ENCODE results near the gene CARMIL1. TPM values are rescaled to one million over a fixed set of nuclear protein-coding genes. Genes with fewer than 3 reads are reported as not detected.
A peak's percentile ranks its signal among the peaks of the same experiment; 100 is the strongest.

CARMIL1 gene
- total RNA-seq, 1 donor = 38.7 TPM

DNA sequence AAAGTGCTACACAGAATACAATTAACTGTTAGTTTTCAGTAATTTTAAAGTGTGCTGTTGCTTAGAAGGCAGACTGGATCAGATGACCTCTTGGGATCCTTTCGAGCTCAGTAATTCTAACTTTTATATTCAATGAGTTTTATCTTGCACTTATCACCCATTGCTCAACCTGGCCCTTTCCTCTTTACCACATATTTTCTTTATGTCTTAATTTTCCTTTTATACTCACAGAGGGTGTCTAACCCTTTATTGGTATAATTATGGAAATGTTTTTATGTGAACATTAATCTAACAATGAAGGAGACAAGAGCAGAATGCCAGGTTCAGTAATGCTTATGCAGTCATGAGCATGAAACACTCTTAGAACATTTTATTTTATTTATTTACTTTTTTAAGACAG lies 39.7 kb upstream of the CARMIL1 start:
- TF ChIP-seq, protein P1, sequence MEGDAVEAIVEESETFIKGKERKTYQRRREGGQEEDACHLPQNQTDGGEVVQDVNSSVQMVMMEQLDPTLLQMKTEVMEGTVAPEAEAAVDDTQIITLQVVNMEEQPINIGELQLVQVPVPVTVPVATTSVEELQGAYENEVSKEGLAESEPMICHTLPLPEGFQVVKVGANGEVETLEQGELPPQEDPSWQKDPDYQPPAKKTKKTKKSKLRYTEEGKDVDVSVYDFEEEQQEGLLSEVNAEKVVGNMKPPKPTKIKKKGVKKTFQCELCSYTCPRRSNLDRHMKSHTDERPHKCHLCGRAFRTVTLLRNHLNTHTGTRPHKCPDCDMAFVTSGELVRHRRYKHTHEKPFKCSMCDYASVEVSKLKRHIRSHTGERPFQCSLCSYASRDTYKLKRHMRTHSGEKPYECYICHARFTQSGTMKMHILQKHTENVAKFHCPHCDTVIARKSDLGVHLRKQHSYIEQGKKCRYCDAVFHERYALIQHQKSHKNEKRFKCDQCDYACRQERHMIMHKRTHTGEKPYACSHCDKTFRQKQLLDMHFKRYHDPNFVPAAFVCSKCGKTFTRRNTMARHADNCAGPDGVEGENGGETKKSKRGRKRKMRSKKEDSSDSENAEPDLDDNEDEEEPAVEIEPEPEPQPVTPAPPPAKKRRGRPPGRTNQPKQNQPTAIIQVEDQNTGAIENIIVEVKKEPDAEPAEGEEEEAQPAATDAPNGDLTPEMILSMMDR (IDR thresholded peaks at IDR 0.05; ENCODE audit: insufficient read depth, low read length) = no peak
- no peak overlapping the region for H3K4me3 ChIP-seq (ENCODE audit: low read depth, low read length)
- DNase-seq (ENCODE audit: low read depth) = peak; percentile 59

DNA sequence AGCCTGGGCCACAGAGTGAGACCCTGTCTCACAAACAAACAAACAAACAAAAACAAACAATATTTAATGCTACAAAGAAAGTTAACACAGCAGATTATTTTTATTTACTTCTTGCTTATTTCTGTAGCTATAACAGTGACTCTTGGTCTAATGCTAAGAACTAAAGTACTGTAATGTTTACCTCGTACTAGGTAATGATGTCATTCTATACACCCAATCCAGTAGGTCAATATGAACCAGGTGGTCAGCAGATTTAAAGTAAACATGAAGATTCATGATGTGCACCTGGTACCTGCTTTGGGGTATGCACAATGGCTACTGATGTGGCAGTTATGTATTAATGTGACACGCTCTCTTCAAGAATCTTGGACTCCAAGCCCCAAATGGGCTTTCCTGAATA lies 36.6 kb upstream of the CARMIL1 start:
- TF ChIP-seq, protein P1 (IDR thresholded peaks at IDR 0.05; ENCODE audit: insufficient read depth, low read length) = no peak
- DNase-seq (ENCODE audit: low read depth) = no peak
- no peak overlapping the region for H3K4me3 ChIP-seq (ENCODE audit: low read depth, low read length)

DNA sequence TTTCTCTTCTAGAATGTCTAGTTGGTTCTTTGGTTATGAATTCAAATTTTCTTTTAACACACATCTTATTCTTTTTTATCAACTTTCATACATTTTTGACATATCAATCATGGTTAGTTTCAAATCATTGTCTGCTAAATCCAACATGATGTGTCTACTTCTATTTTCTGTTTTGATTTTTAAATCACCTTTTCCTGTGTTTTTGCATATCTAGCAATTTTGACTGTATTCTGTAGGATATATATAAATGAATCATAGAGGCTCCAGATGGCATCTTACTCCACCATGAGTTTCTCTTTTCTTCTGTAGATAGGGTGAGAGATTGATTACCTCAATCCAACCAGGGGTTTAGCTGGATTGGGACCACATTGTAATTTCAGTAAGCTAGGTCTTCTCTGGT lies 34.3 kb upstream of the CARMIL1 start:
- no peak for DNase-seq (ENCODE audit: low read depth)
- TF ChIP-seq, protein P1 (IDR thresholded peaks at IDR 0.05; ENCODE audit: insufficient read depth, low read length) = no peak
- no peak overlapping the region for H3K4me3 ChIP-seq (ENCODE audit: low read depth, low read length)

DNA sequence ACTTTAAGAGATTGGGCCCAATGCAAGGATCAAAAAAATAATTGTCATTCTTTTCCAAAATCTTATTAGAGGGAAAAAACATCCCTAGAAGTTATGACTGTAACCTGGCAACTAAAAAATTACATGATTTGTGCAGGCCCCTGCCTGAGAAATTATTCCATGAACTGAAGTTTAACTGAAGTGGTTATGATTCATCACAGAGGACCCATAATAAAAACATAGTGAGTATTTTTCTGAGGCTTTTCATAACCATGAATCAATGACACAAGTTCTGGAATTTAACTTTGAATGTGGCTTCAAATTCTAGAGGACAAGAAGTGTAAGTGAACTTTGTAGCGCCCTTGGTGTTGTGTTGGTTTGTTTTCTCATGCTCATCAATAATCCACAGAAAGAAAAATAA lies 31.1 kb upstream of the CARMIL1 start:
- TF ChIP-seq, protein P1 (IDR thresholded peaks at IDR 0.05; ENCODE audit: insufficient read depth, low read length) = no peak
- peak; percentile 52 for DNase-seq (ENCODE audit: low read depth)
- H3K4me3 ChIP-seq (ENCODE audit: low read depth, low read length) = no peak overlapping the region

DNA sequence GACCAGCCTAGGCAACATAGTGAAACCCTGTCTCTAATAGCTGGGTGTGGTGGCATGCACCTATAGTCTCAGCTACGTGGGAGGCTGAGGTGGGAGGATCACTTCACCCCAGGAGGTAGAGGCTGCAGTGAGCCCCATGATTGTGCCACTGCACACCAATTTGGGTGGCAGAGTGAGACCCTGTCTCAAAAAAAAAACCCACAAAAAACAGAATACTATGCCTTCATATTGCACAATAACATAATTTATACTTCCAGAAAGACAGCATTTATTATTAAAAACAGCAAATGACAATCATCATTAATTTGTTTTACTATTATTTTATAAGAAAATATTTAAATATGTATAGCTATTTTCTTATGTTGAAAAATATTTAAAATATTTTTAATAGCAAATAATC lies 30.0 kb upstream of the CARMIL1 start:
- TF ChIP-seq, protein P1 (IDR thresholded peaks at IDR 0.05; ENCODE audit: insufficient read depth, low read length) = no peak
- no peak overlapping the region for H3K4me3 ChIP-seq (ENCODE audit: low read depth, low read length)
- no peak for DNase-seq (ENCODE audit: low read depth)

DNA sequence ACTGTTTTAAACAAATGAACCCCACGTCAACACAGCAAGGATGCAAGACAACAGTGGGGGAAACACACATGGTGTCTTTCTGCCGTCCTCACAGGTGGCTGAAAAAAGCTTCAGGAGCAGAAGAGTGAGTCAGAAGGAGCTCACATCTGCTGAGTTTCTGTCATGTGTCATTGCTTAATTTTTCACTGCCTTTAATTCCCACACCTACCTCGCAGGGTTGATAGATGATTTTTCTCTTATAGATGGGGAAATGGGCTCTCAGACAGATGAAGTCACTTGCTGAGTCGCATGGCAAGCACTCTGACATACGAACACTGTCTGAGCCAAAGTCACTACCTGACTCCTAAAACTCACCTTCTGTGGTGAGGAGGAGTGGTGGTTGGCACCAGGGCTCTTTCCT lies 28.3 kb upstream of the CARMIL1 start:
- no peak for DNase-seq (ENCODE audit: low read depth)
- no peak overlapping the region for H3K4me3 ChIP-seq (ENCODE audit: low read depth, low read length)
- TF ChIP-seq, protein P1 (IDR thresholded peaks at IDR 0.05; ENCODE audit: insufficient read depth, low read length) = no peak

DNA sequence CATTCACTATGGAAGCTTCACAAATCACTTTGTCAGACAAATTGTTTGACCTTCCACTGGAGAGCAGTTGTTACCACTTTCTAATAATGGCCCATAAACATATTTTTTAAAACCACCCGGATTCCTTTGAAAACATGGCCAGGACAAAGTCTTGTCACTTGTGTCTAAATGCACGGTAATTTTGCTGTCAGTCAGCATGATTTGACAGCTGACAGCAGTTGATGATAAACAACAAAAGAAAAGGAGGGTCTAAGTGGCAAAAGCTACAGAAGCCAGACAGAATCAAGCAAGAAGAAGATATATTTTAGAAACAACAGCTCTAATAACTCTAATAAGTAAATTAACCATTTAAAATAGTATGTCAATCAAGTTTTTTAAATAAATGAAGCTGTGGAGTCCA lies 27.7 kb upstream of the CARMIL1 start:
- TF ChIP-seq, protein P1 (IDR thresholded peaks at IDR 0.05; ENCODE audit: insufficient read depth, low read length) = no peak
- no peak for DNase-seq (ENCODE audit: low read depth)
- no peak overlapping the region for H3K4me3 ChIP-seq (ENCODE audit: low read depth, low read length)
